Panc1 (cell line): ENCODE measurements around the gene PRRT1B.
"Not testable (repeated sequence)": the region's sequence is repeated elsewhere in the genome, so short reads cannot be mapped to it uniquely, and the experiment has no call there.

Source experiments
- POLR2AphosphoS5 ChIP-seq: IDR thresholded peaks from 2 replicates; pipeline ENCODE4 v1.6.1; 2012; ENCODE audit warnings: mild to moderate bottlenecking, low read depth, low read length, moderate library complexity
- TF ChIP-seq, protein P1 (sequence below): fragments of 450-650 bp; IDR thresholded peaks from 2 replicates; pipeline ENCODE4 v1.5.1; 2017; ENCODE audit warnings: mild to moderate bottlenecking
- TF ChIP-seq, protein P2 (sequence below), 2 experiments: IDR thresholded peaks; 2 replicates each; pipeline ENCODE4 v1.6.1; 2011 to 2012; ENCODE audit warnings: low read depth in 2 of 2, control low read depth in 1 of 2, low read length in 1 of 2, mild to moderate bottlenecking in 1 of 2, moderate library complexity in 1 of 2; ENCODE audit not compliant: insufficient read depth in 1 of 2

GRCh38 chr9:131550465-131550864 is 5.1 kb downstream of the PRRT1B start:
- TF ChIP-seq, protein P1, sequence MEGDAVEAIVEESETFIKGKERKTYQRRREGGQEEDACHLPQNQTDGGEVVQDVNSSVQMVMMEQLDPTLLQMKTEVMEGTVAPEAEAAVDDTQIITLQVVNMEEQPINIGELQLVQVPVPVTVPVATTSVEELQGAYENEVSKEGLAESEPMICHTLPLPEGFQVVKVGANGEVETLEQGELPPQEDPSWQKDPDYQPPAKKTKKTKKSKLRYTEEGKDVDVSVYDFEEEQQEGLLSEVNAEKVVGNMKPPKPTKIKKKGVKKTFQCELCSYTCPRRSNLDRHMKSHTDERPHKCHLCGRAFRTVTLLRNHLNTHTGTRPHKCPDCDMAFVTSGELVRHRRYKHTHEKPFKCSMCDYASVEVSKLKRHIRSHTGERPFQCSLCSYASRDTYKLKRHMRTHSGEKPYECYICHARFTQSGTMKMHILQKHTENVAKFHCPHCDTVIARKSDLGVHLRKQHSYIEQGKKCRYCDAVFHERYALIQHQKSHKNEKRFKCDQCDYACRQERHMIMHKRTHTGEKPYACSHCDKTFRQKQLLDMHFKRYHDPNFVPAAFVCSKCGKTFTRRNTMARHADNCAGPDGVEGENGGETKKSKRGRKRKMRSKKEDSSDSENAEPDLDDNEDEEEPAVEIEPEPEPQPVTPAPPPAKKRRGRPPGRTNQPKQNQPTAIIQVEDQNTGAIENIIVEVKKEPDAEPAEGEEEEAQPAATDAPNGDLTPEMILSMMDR = not testable (repeated sequence)
- TF ChIP-seq, protein P2, sequence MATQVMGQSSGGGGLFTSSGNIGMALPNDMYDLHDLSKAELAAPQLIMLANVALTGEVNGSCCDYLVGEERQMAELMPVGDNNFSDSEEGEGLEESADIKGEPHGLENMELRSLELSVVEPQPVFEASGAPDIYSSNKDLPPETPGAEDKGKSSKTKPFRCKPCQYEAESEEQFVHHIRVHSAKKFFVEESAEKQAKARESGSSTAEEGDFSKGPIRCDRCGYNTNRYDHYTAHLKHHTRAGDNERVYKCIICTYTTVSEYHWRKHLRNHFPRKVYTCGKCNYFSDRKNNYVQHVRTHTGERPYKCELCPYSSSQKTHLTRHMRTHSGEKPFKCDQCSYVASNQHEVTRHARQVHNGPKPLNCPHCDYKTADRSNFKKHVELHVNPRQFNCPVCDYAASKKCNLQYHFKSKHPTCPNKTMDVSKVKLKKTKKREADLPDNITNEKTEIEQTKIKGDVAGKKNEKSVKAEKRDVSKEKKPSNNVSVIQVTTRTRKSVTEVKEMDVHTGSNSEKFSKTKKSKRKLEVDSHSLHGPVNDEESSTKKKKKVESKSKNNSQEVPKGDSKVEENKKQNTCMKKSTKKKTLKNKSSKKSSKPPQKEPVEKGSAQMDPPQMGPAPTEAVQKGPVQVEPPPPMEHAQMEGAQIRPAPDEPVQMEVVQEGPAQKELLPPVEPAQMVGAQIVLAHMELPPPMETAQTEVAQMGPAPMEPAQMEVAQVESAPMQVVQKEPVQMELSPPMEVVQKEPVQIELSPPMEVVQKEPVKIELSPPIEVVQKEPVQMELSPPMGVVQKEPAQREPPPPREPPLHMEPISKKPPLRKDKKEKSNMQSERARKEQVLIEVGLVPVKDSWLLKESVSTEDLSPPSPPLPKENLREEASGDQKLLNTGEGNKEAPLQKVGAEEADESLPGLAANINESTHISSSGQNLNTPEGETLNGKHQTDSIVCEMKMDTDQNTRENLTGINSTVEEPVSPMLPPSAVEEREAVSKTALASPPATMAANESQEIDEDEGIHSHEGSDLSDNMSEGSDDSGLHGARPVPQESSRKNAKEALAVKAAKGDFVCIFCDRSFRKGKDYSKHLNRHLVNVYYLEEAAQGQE (IDR thresholded peaks at IDR 0.05; ENCODE audit: insufficient read depth in 1 of 2, low read depth in 2 of 2, low read length in 1 of 2) = not testable (repeated sequence)
- TF ChIP-seq POLR2AphosphoS5 = not testable (repeated sequence)
